ENCODE results near the gene CTDP1. TPM values are rescaled to one million over a fixed set of nuclear protein-coding genes. Genes with fewer than 3 reads are reported as not detected.

The CTDP1 gene
- total RNA-seq, 1 experiment from 2014 or later, result 24.9 TPM

DNA sequence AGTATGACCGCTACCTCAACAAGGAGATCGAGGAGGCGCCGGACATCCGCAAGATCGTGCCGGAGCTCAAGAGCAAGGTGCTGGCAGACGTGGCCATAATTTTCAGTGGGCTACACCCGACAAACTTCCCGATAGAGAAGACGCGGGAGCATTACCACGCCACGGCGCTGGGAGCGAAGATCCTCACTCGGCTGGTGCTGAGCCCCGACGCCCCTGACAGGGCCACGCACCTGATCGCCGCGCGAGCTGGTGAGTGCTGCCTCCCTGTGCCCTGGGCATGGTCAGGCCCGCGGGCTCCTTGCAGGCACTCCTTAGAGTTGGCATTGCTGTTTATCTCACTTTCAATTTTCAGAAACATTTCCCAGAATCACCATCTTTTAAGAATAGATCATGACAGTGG lies 35.7 kb downstream of the CTDP1 start:
- Histone ChIP-seq H3K4me3 (replicated peaks in 1 of 2; ENCODE audit: low read depth in 1 of 2, low read length in 2 of 2) (no peak overlapping the region), H3K9me2 (ENCODE audit: insufficient read depth) (no peaks in the 10 kb centered on the region), H3K36me3 (ENCODE audit: control insufficient read depth in 1 of 2, insufficient read depth in 2 of 2, low read length in 2 of 2) (peaks cover 12 to 13% of the 10 kb centered on the region in 2 experiments; a peak in 3 of 4 replicates), H3K27me3 (ENCODE audit: insufficient read depth, low read length) (no peaks in the 10 kb centered on the region), H3K9ac (ENCODE audit: low read length) (no peak overlapping the region), H3K4me2 (ENCODE audit: low read length) (no peak overlapping the region), H4K20me1 (ENCODE audit: insufficient read depth) (no peaks in the 10 kb centered on the region), H3K27ac (ENCODE audit: low read depth, low read length) (no peak overlapping the region), H3K4me1 (ENCODE audit: control insufficient read depth in 1 of 2, insufficient read depth in 2 of 2, low read length in 2 of 2) (no peaks in the 10 kb centered on the region), H2AFZ (ENCODE audit: low read depth, low read length, poor library complexity, severe bottlenecking) (no peak overlapping the region), H3K79me2 (ENCODE audit: insufficient read depth, low read length) (no peaks in the 10 kb centered on the region; the same call in 1 of the 2 replicates), H3K9me3 (ENCODE audit: control insufficient read depth in 1 of 2, insufficient read depth in 1 of 2, low read depth in 1 of 2, low read length in 2 of 2) (no peaks in the 10 kb centered on the region)
- ChIA-PET POLR2A (no interaction called here), RAD21 (ENCODE audit: low non-redundant PET in 1 of 2, low total read pairs in 2 of 2, uncharacterized antibody in 2 of 2, unreplicated experiment in 2 of 2) (no interaction called here), CTCF (no interaction called here)
- DNase-seq (ENCODE audit: low read depth, low spot score) (no peak), ATAC-seq (no peak)
- intact Hi-C loops (cut with micrococcal nuclease), result no loop called here
- BruUV-seq (replicated peaks), result no TSS peak
- TF ChIP-seq ZFX (IDR thresholded peaks at IDR 0.05) (no peak), EGR1 (IDR thresholded peaks at IDR 0.05; ENCODE audit: low read depth) (no peak), JUND (IDR thresholded peaks at IDR 0.05) (no peak), CBX3 (IDR thresholded peaks at IDR 0.05; ENCODE audit: low read depth) (no peak), YY1 (IDR thresholded peaks at IDR 0.05; ENCODE audit: extremely low read depth, insufficient replicate concordance, low read depth, low read length) (no peak), SRF (IDR thresholded peaks at IDR 0.05; ENCODE audit: low read depth) (no peak), ELF1 (IDR thresholded peaks at IDR 0.05; ENCODE audit: borderline replicate concordance, low read depth) (no peak), RAD21 (IDR thresholded peaks at IDR 0.05; ENCODE audit: low read depth) (no peak), POLR2A (IDR thresholded peaks at IDR 0.05; ENCODE audit: borderline replicate concordance, extremely low read depth, insufficient read depth, insufficient read length) (no peak), SIN3A (IDR thresholded peaks at IDR 0.05; ENCODE audit: low read depth) (no peak), CEBPB (IDR thresholded peaks at IDR 0.05; ENCODE audit: low read depth) (no peak)
- TF ChIP-seq, protein P1, sequence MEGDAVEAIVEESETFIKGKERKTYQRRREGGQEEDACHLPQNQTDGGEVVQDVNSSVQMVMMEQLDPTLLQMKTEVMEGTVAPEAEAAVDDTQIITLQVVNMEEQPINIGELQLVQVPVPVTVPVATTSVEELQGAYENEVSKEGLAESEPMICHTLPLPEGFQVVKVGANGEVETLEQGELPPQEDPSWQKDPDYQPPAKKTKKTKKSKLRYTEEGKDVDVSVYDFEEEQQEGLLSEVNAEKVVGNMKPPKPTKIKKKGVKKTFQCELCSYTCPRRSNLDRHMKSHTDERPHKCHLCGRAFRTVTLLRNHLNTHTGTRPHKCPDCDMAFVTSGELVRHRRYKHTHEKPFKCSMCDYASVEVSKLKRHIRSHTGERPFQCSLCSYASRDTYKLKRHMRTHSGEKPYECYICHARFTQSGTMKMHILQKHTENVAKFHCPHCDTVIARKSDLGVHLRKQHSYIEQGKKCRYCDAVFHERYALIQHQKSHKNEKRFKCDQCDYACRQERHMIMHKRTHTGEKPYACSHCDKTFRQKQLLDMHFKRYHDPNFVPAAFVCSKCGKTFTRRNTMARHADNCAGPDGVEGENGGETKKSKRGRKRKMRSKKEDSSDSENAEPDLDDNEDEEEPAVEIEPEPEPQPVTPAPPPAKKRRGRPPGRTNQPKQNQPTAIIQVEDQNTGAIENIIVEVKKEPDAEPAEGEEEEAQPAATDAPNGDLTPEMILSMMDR (IDR thresholded peaks at IDR 0.05 in 2 of 3, conservative IDR thresholded peaks at IDR 0.05 in 1 of 3; ENCODE audit: borderline replicate concordance in 1 of 3, insufficient read depth in 1 of 3, low read depth in 2 of 3, low read length in 2 of 3), result no peak
- TF ChIP-seq, protein P2, sequence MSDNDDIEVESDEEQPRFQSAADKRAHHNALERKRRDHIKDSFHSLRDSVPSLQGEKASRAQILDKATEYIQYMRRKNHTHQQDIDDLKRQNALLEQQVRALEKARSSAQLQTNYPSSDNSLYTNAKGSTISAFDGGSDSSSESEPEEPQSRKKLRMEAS (IDR thresholded peaks at IDR 0.05), result no peak
- TF ChIP-seq, protein P3, sequence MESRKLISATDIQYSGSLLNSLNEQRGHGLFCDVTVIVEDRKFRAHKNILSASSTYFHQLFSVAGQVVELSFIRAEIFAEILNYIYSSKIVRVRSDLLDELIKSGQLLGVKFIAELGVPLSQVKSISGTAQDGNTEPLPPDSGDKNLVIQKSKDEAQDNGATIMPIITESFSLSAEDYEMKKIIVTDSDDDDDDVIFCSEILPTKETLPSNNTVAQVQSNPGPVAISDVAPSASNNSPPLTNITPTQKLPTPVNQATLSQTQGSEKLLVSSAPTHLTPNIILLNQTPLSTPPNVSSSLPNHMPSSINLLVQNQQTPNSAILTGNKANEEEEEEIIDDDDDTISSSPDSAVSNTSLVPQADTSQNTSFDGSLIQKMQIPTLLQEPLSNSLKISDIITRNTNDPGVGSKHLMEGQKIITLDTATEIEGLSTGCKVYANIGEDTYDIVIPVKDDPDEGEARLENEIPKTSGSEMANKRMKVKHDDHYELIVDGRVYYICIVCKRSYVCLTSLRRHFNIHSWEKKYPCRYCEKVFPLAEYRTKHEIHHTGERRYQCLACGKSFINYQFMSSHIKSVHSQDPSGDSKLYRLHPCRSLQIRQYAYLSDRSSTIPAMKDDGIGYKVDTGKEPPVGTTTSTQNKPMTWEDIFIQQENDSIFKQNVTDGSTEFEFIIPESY (IDR thresholded peaks at IDR 0.05; ENCODE audit: extremely low read depth, insufficient replicate concordance, low read length), result no peak
- TF ChIP-seq, protein P4, sequence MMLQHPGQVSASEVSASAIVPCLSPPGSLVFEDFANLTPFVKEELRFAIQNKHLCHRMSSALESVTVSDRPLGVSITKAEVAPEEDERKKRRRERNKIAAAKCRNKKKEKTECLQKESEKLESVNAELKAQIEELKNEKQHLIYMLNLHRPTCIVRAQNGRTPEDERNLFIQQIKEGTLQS (IDR thresholded peaks at IDR 0.05), result no peak
